Lung (tissue), 12 donors: Measurements from ENCODE around the gene ZNF865. TPM values are rescaled to one million over a fixed set of nuclear protein-coding genes. Genes with fewer than 3 reads are reported as not detected.

Experiments used
- ATAC-seq: fragments of 200-7000 bp; cut with Tn5 transposase; one replicate; pipeline ENCODE4 v1.9.1; 2020; ENCODE audit warnings: moderate number of reproducible peaks; ENCODE audit not compliant: insufficient read depth, low FRiP score
- DNase-seq, 3 donors: peaks; one replicate each; pipeline ENCODE4 v3.0.0-alpha.2; 2013 to 2017
- H3K27ac ChIP-seq, 2 donors: one replicate each; pipeline ENCODE4 v1.5.1; 2013; ENCODE audit warnings: mild to moderate bottlenecking in 2 of 2, moderate library complexity in 2 of 2, control low read depth in 1 of 2, inconsistent platforms in 1 of 2, low read depth in 1 of 2, low read length in 1 of 2
- H3K27me3 ChIP-seq, 3 donors: one replicate each; pipeline ENCODE4 v1.5.1; 2013; ENCODE audit warnings: low read length in 2 of 3; ENCODE audit not compliant: control insufficient read depth in 3 of 3, insufficient read depth in 3 of 3
- H3K36me3 ChIP-seq, 4 donors: one replicate each; pipeline ENCODE4 v1.5.1; 2013; ENCODE audit warnings: low read length in 4 of 4, mild to moderate bottlenecking in 1 of 4, moderate library complexity in 1 of 4; ENCODE audit not compliant: control insufficient read depth in 4 of 4, insufficient read depth in 4 of 4
- H3K4me1 ChIP-seq, 5 donors: one replicate each; pipeline ENCODE4 v1.5.1; 2013; ENCODE audit warnings: low read length in 5 of 5, mild to moderate bottlenecking in 2 of 5, moderate library complexity in 1 of 5; ENCODE audit not compliant: control insufficient read depth in 5 of 5, insufficient read depth in 5 of 5
- H3K4me3 ChIP-seq: one replicate; pipeline ENCODE4 v1.5.1; 2013; ENCODE audit warnings: mild to moderate bottlenecking, control low read depth, moderate library complexity
- H3K9ac ChIP-seq, 2 donors: one replicate each; pipeline ENCODE4 v1.5.1; 2013; ENCODE audit warnings: low read length in 2 of 2, control low read depth in 1 of 2; ENCODE audit not compliant: insufficient read depth in 1 of 2
- H3K9me3 ChIP-seq, 4 donors: one replicate each; pipeline ENCODE4 v1.5.1; 2013; ENCODE audit warnings: low read length in 3 of 4, mild to moderate bottlenecking in 1 of 4, moderate library complexity in 1 of 4; ENCODE audit not compliant: control insufficient read depth in 4 of 4, insufficient read depth in 3 of 4
- CTCF ChIP-seq: IDR thresholded peaks from 2 replicates; pipeline ENCODE4 v1.5.1; 2012; ENCODE audit warnings: mild to moderate bottlenecking; ENCODE audit errors: control extremely low read depth, extremely low read depth
- WGBS, 2 donors: extraction: QIAGEN DNeasy Blood & Tissue Kit; methylation state at CpG; one replicate each; pipeline ENCODE4 v1.1.7; 2013; 5-methylcytosine and 5-hydroxymethylcytosine counted together
- polyA plus RNA-seq, 2 donors: library from polyadenylated mRNA; stranded (reverse); fragments of 200-250 nt; gene quantifications; one replicate each; pipeline ENCODE4 v1.2.1, GENCODE V29; 2013
- total RNA-seq, 2 donors: library from RNA; depleted of rRNA in 1 of 2; stranded (reverse); fragments of >200 nt in 1 of 2; gene quantifications; one replicate each; pipeline ENCODE4 v1.2.1, GENCODE V29; 2014 to 2021
- donor health status: control.
- donor health status: control.
- donor health status: Bipolar disorder and iron deficiency.
- donor health status: healthy.
- donor health status: DM: yes; HTN: yes; CAD: no.

Gene ZNF865
- total and polyA plus RNA-seq, 4 donors, result 5.1 to 19.3 (median 10.0) TPM

- Histone ChIP-seq H3K27ac (peak overlapping the region; percentile 85 to 90), H3K4me3 (peak overlapping the region; percentile 10), H3K9me3 (no peaks in the 10 kb centered on the region), H3K9ac (peak overlapping the region; percentile 17 to 26), H3K4me1 (peaks cover 18 to 41% (median 21%) of the 10 kb centered on the region in 5 donors), H3K36me3 (peaks cover 0 to 9% (median 4%) of the 10 kb centered on the region in 4 donors), H3K27me3 (no peaks in the 10 kb centered on the region)
- TF ChIP-seq CTCF, result peak; percentile 27
- WGBS, 2 donors, result 20 to 28% methylated on average over 38 of the region's 38 CpGs
- ATAC-seq (peak; percentile 24), DNase-seq (peak; percentile 72 to 78 (median 74))
Measured at GRCh38 chr19:55640043-55640576, 34.7 kb downstream of the ZNF865 start.

DNA sequence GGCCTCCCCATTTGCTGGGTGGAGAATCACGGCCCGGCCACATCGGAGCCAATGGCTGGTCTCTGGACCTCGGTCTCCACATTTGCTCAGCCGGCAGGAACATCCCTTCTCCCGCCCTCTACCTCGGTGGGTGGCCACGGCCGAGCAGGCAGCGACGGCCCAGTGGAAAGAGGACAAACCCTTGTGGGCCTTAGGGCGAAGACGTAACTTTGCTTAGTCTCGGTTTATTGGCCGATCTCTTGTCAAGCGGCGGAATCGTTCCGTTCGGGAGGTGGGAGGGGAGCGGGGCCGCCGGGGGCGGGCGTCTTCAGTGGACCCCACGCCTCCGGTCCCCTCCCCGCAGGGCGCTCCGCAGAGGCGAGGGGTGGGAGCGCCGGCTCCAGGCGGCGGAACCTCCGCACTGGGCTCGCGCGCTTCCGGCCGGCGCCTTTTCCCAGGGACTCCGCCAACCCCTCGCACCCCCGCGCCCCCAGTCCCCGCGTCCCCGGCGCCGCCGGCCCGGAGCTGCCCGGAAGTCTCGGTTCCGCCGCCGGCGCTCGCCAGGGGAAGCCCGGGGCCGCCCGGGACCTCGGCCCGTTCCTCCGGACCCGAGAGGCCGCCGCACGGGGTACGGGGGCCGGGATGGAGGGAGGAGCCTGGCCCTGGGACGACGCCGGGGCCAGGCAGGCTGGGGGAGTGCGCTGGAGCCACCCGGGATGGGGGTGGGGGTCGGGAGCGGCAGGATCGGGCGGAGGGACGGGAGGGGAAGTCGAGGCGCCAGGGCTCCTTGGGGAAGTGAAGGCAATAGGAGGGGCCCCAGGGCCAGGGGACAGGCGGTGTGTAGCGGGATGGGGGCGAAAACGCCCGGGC, 35.4 kb downstream of the ZNF865 start, which contains the start of gene ZNF580:
TSS of gene ZNF580 (plus strand) at position 426 of the 849 bp plus-strand sequence. CDS start 1,507 bp downstream, outside the sequence.
- H3K27ac ChIP-seq, result peak within 1 kb of the TSS; percentile 85 to 90
- no peaks in the 10 kb centered on the region for H3K9me3 ChIP-seq
- H3K4me3 ChIP-seq, result peak within 1 kb of the TSS; percentile 59
- no peak for TF ChIP-seq CTCF
- peaks cover 0 to 14% (median 4%) of the 10 kb centered on the region in 4 donors for H3K36me3 ChIP-seq
- ATAC-seq (peak; percentile 64), DNase-seq (peak; percentile 76 to 83 (median 83))
- peaks cover 14 to 34% (median 20%) of the 10 kb centered on the region in 5 donors for H3K4me1 ChIP-seq
- H3K9ac ChIP-seq, result peak within 1 kb of the TSS; percentile 37 to 55
- H3K27me3 ChIP-seq, result no peaks in the 10 kb centered on the region
- WGBS, 2 donors, result 1% methylated on average over 84 to 89 of the region's 89 CpGs

DNA sequence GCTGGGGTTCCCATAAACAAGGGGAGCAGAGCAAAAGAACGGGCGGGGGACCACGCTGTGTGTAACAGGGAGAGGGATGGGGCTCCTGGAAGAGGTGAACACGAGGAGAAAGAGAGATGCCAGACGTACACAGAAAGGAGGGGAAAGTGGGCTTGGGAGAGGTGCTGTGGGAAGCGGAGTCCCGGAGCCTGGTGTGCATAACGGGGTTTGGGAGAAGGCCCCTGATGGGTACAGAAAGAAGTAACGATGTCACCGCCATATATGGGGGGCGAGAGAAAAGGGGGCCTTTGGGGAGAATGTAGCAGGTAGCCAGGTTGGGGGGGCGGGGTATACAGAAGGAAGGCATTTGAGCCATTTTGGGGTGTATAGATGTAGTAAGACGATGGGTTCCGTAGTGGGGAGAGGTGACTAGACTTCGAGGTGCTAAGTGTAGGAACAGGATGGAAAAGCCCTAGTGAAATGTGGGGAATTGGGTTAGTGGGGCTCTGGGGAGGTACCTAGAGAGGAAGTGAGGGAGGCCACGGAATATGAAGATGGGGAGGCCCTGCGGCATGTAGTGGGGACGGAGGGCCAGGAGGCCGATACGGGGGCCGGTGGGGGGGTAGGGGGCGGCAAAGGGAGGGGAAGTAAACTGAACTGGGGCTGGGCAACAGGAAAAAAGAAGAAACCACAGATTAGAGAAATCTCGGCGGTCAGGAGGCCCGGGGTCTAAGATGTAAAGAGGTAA, 36.1 kb downstream of the ZNF865 start:
- no peak for TF ChIP-seq CTCF
- peaks cover 7 to 29% (median 17%) of the 10 kb centered on the region in 5 donors for H3K4me1 ChIP-seq
- H3K27me3 ChIP-seq, result no peaks in the 10 kb centered on the region
- peaks cover 0 to 13% (median 3%) of the 10 kb centered on the region in 4 donors for H3K36me3 ChIP-seq
- DNase-seq (peak in 1 of 3 donors; percentile 15), ATAC-seq (no peak)
- 0 to 1% methylated on average over 25 of the region's 25 CpGs for WGBS, 2 donors
- H3K4me3 ChIP-seq, result peak overlapping the region; percentile 59
- peak overlapping the region; percentile 76 to 90 for H3K27ac ChIP-seq
- peak overlapping the region; percentile 37 to 55 for H3K9ac ChIP-seq
- H3K9me3 ChIP-seq, result no peaks in the 10 kb centered on the region
